Stimulated activated CD4-positive, alpha-beta T cell treated with anti-CD3 and anti-CD28 coated beads, Interleukin-12 subunit alpha, Interleukin-12 subunit beta, amount 100 ng/mL, for 48 hours (primary cell): ENCODE results near the gene THSD1.
"Not testable (repeated sequence)": the region's sequence is repeated elsewhere in the genome, so short reads cannot be mapped to it uniquely, and the experiment has no call there.

Experiments
- DNase-seq, 3 donors: peaks; one replicate each; pipeline ENCODE4 v3.0.0-alpha.2; 2020; ENCODE audit warnings: low read depth in 2 of 3, low spot score in 1 of 3

THSD1 gene

DNA sequence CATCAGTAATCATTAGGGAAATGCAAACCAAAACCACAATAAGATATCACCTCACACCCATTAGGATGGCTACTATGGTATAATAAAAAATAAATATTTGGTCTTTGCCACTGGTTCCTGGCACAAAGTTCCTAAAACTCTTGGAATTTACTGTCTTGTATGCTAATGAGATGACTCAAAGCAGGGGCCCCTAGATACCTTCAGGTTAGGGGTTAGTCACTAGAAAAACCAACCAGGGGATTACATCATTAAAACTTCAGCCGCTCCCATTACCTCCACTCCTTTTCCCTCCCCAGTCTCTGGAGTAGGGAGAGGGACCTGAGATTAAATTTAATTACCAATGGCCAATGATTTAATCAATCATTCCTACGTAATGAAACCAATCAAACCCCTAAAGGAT lies 49.6 kb downstream of the THSD1 start:
- DNase-seq, result no peak

DNA sequence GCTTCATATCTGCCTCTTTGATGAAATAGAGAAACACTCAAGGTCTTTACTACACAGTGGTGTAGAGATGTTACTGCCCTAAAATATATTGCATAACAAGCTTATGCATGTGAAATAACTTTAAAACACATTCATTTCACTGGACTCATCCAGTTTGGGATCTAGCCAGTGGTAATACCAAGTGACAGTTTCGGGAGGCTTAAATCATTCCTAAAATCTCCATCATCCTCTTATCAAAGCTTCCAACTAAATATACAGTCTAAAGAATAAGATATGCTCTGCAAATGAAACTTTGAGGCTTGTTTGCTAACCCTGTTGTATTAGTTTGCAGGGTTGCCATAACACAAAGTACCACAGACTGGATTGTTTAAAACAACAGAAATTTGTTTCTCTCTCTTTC lies 52.8 kb downstream of the THSD1 start:
- DNase-seq, result no peak

DNA sequence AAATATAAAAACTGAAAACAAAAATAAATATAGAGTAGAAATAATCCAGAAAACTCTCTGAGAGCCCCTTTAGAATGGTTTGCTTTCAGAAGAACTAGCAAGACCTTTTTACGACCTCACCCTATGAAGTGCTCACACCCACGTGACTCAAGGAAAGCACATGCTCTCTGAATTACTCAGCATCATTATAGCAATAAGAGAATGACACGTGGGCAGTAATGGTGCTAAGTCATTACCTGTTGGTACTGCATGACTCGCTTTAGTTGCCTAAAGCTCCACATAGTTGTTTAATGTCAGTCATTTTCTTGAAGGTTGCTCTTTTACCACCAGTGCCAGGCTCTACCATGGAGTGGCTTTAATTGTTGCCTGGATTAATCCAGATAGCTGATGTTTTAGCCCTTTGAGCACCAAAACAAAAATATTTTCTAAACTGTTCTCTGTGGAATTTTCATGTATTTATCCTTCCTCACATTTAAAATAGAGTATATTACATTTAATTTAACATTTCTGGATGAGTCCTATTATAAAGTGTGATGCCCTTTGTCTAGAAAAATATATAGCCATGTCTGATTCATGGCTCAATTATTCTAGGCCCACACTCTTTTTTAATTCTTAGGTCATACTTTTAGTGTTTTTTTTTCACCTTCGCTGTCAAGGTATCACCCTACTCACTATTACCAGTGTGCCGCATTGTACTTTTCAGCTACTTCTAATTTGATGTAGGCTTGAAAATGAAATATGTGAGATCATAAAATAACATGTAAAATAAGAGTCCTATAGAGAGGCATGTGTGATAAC lies 56.8 kb downstream of the THSD1 start:
- DNase-seq, result peak in 2 of 3 donors; percentile 10 to 16

DNA sequence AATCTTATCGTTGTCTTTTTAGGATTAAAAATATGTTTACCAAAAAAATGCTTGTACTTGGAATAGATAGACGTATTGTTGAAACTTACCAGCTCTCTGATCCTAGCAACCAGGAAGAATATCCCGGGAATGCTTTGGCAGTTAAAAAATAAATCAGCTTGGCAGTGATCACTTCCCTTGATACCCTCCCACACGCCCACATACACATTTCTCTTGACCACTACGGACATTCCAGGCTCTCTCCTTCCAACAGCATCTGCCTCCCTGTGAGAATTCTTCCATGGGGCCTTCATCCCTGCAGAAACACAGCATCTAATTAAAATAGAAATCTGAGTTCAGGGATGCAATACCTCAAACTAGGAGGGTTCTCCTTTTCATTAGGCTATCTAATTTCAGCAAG lies 57.9 kb downstream of the THSD1 start:
- DNase-seq, result no peak

DNA sequence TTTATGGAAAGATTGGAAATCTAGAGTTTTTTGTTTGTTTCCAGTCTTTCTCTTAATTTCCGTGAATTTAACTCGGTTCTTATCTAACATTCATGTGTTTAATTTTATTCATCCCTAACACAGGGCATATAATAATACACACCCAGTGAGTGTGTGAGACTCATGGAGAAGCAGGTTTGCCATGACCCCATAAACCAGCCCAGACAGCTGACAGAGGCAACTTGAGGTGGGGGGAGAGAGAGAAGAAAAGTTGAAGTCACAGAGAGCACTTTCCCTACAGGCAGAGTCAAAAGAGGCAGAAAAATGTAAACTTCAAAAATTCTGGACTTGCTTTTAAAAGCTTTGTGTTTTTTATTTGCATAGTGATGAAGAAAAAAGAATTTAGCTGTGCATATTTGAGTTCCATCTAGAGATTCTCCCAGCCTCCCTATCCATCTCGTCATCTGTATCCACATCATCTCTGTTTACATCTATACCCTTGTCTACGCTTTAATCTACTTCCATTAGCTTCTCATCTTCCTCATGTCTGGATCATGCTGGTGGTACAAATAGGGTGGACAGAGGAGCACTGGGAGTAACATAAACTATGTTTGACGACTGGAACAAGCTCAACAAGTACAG lies 60.2 kb downstream of the THSD1 start:
- no peak for DNase-seq

DNA sequence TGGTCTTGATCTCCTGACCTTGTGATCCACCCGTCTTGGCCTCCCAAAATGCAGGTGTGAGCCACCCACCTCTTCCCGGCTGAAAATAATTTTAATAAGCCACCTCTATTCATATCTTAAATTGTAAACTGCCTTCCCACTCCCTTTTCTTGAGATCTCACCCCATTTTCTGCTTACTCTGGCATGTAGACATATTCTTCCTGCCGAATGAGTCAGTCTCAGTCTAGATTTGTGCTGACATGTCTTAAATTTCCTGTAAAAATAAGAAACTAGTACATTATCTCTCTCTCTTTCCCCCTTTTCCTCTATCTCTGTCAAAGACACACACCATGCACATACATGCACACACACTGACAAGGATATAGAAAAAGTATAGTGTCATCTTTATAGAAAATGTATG lies 60.9 kb downstream of the THSD1 start:
- no peak for DNase-seq

DNA sequence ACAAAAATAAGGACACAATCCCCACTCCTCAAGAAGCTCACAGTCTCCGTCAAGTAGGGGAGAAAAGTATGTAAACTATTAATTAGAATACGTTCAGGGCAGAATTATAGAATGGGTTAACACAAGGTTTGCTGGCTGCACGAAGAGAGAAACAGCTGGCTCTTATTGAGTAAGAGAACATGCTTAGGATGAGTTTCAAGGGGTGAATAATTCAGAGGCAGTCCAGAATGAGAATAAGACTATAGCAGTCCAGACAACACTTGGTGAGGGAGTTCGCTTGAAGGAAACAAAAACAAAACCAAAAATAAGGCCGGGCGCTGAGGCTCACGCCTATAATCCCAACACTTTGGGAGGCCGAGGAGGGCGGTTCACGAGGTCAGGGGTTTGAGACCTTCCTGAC lies 61.9 kb downstream of the THSD1 start:
- no peak for DNase-seq

DNA sequence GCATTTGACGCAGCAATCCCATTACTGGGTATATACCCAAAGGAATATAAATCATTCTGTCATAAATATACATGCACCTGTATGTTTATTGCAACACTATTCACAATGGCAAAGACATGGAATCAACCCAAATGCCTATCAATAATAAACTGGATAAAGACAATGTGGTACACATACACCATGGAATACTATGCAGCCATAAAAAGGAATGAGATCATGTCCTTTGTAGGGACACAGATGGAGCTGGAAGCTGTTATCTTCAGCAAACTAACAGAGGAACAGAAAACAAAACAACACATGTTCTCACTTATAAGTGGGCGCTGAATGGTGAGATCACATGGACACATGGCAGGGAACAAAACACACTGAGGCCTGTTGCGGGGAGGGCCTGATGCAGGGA lies 63.8 kb downstream of the THSD1 start:
- not testable (repeated sequence) for DNase-seq

DNA sequence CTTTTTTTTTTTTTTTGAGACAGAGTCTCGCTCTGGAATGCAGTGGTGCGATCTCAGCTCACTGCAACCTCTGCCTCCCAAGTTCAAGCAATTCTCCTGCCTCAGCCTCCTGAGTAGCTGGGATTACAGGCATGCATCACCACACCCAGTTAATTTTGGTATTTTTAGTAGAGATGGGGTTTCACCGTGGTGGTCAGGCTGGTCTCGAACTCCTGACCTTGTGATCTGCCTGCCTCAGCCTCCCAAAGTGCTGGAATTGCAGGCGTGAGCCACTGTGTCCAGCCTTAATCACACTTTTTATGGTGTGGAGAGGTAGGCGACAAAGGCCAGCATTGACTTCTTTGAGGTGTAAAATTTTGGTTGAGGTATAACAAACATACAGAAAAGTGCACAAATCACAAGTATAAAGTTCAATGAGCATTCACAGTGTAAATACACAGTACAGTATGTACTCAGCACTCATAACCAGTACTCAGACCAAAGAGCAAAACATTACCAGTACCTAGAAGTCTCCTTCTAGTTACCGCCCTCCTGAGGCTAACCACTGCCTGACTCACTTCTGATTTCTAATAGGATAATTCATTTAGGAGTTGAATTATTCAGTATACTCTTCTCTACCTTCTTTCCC lies 68.0 kb downstream of the THSD1 start:
- not testable (repeated sequence) for DNase-seq

DNA sequence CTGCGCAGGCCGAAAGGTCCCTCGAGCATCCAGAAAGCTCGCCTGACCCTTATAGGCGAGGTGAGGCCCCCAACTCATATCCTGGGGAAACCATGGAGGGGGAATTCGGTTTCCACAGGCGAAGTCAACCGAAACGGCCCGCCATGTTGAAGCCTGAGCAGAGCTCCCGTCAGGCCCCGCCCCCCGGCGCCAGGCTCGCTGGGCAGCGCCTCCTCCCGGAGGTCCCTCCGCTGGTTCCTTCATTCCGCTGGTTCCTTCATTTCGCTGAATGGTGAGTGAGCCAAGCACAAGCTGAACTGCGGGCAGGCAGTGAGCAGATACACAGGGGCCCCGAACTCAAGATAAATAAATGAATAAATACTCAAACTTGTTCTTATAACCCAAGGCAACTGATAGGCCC lies 71.9 kb downstream of the THSD1 start:
- DNase-seq, result not testable (repeated sequence)

DNA sequence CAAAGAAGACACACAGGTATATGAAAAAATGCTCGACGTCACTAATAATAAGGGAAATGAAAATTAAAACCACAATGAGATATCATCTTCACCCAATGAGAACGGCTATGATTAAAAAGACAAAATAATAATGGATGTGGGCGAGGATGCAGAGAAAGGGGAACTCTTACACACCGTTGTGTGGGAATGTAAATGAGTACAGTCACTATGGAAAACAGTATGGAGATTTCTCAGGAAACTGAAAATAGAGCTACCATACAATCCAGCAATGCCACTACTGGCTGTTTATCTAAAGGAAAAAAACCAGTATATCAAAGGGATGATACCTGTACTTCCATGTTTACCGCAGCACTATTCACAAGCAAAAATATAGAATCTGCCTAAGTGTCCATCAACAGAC lies 74.1 kb downstream of the THSD1 start:
- not testable (repeated sequence) for DNase-seq
